Neutrophil (primary cell): ENCODE data around the gene OR9G1.

ENCODE experiments used
- H3K27ac ChIP-seq: fragments of 200-600 bp; sonication (generic); 2 replicates; pipeline ENCODE4 v1.5.1; 2016; ENCODE audit warnings: mild to moderate bottlenecking, moderate library complexity
- H3K27me3 ChIP-seq: fragments of 200-600 bp; sonication (generic); 2 replicates; pipeline ENCODE4 v1.6.0; 2016; ENCODE audit warnings: mild to moderate bottlenecking
- H3K36me3 ChIP-seq: fragments of 200-600 bp; sonication (generic); 2 replicates; pipeline ENCODE4 v1.5.1; 2017
- H3K4me1 ChIP-seq, 2 experiments: fragments of 200-600 bp in 1 of 2; sonication (generic) in 1 of 2; 1 replicate in 1 of 2; 2 replicates in 1 of 2; pipeline versions ENCODE4 v1.5.1 to v1.6.1; 2013 to 2016; ENCODE audit warnings: low read depth in 1 of 2, low read length in 1 of 2, mild to moderate bottlenecking in 1 of 2, moderate library complexity in 1 of 2; ENCODE audit not compliant: control insufficient read depth in 1 of 2, insufficient read depth in 1 of 2
- H3K4me3 ChIP-seq, 2 experiments: fragments of 200-600 bp in 1 of 2; sonication (generic) in 1 of 2; 1 replicate in 1 of 2; 2 replicates in 1 of 2; pipeline ENCODE4 v1.5.1; 2013 to 2016; ENCODE audit warnings: low read depth in 1 of 2, low read length in 1 of 2, mild to moderate bottlenecking in 1 of 2, moderate library complexity in 1 of 2
- H3K9me3 ChIP-seq: fragments of 200-600 bp; sonication (generic); 2 replicates; pipeline ENCODE4 v1.5.1; 2016
- TF ChIP-seq, protein P1 (sequence below): fragments of 200-600 bp; sonication (generic); IDR thresholded peaks from 2 replicates; pipeline ENCODE4 v1.5.1; 2016; ENCODE audit warnings: antibody characterized with exemption

Gene OR9G1

DNA sequence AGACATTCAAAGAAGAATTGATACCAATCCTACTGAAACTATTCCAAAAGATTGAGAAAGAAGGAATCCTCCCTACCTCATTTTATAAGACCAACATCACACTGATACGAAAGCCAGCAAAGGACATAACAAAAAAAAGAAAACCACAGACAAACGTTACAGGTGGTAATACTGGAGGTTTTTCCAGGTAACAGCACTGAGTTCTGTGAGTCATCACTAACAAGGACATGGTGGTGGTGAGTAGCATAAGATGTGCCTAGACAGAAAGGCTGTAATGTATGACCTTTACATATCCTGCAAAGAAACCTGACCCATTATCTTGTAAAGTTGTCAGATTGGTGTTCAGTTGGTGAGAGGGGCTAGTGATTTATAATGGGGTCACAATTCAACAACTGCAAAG, 15.3 kb downstream of the OR9G1 start:
- Histone ChIP-seq H3K36me3 (no peaks in the 10 kb centered on the region), H3K9me3 (no peaks in the 10 kb centered on the region), H3K4me1 (no peaks in the 10 kb centered on the region), H3K27ac (no peak overlapping the region), H3K4me3 (no peak overlapping the region), H3K27me3 (no peaks in the 10 kb centered on the region)
- TF ChIP-seq, protein P1, sequence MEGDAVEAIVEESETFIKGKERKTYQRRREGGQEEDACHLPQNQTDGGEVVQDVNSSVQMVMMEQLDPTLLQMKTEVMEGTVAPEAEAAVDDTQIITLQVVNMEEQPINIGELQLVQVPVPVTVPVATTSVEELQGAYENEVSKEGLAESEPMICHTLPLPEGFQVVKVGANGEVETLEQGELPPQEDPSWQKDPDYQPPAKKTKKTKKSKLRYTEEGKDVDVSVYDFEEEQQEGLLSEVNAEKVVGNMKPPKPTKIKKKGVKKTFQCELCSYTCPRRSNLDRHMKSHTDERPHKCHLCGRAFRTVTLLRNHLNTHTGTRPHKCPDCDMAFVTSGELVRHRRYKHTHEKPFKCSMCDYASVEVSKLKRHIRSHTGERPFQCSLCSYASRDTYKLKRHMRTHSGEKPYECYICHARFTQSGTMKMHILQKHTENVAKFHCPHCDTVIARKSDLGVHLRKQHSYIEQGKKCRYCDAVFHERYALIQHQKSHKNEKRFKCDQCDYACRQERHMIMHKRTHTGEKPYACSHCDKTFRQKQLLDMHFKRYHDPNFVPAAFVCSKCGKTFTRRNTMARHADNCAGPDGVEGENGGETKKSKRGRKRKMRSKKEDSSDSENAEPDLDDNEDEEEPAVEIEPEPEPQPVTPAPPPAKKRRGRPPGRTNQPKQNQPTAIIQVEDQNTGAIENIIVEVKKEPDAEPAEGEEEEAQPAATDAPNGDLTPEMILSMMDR, result no peak

DNA sequence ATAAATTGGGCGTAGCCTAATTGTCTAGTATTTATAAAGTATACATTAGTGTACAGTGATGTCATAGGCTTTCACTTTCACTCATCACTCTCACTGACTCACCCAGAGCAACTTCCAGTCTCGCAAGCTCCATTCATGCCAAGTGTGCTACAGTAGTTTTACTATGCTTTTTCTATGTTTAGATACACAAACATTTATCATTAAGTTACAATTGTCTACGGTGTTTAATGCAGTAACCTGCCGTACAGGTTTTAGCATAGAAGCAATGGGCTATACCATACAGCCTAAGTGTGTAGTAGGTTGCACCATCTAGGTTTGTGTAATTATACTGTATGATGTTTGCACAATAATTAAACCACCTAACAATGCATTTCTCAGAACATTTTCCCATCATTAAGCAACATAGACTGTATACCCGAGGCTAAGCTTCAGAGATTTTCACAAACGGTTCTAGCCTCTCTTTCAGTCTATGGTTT, 17.5 kb downstream of the OR9G1 start:
- TF ChIP-seq, protein P1, result no peak
- no peaks in the 10 kb centered on the region for H3K4me1 ChIP-seq

DNA sequence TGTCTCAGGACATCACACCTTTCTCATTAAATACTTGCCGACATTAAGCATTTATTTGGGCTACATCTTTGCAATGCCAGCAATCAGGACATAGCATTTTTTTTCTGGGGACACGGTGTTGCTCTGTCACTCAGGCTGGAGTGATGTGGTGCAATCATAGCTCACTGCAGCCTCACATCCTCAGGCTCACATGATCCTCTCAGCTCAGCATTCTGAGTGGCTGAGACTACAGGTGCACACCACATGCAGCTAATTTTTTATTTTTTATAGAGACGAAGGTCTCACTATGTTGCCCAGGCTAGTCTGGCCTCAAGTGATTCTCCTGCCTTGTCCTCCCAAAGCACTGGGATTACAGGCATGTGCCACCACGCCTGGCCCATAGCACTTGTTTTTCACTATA, 21.6 kb downstream of the OR9G1 start:
- Histone ChIP-seq H3K4me3 (no peak overlapping the region), H3K27ac (no peak overlapping the region), H3K36me3 (no peaks in the 10 kb centered on the region), H3K4me1 (no peaks in the 10 kb centered on the region), H3K27me3 (no peaks in the 10 kb centered on the region), H3K9me3 (no peaks in the 10 kb centered on the region)
- TF ChIP-seq, protein P1, result no peak

More for the DNA sequence above, 17.5 kb downstream of the OR9G1 start:
- H3K4me3 ChIP-seq, result no peak overlapping the region
- H3K9me3 ChIP-seq, result no peaks in the 10 kb centered on the region
- no peaks in the 10 kb centered on the region for H3K36me3 ChIP-seq
- H3K27ac ChIP-seq, result no peak overlapping the region
- H3K27me3 ChIP-seq, result no peaks in the 10 kb centered on the region

DNA sequence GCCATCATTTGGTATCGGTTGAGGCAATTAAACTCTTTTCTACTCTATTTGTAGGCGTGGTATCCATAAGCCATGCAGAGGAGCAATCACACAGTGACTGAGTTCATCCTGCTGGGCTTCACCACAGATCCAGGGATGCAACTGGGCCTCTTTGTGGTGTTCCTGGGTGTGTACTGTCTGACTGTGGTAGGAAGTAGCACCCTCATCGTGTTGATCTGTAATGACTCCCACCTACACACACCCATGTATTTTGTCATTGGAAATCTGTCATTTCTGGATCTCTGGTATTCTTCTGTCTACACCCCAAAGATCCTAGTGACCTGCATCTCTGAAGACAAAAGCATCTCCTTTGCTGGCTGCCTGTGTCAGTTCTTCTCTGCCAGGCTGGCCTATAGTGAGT, 41.2 kb downstream of the OR9G1 start:
- TF ChIP-seq, protein P1, result no peak
- Histone ChIP-seq H3K9me3 (no peaks in the 10 kb centered on the region), H3K4me1 (no peaks in the 10 kb centered on the region), H3K27me3 (no peaks in the 10 kb centered on the region), H3K36me3 (no peaks in the 10 kb centered on the region), H3K4me3 (no peak overlapping the region), H3K27ac (no peak overlapping the region)

DNA sequence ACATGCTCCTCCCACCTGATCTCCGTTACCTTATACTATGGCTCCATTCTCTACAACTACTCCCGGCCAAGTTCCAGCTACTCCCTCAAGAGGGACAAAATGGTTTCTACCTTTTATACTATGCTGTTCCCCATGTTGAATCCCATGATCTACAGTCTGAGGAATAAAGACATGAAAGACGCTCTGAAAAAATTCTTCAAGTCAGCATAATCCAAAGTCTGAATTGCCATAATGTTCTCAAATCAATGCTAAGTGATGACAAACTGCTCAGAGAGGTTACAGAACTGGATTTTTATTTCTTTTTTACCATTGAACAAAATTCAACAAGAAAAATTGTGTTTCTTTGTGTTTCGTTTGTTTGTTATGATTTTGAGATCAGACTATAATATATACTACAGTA, 42.0 kb downstream of the OR9G1 start:
- TF ChIP-seq, protein P1, result no peak
- no peak overlapping the region for H3K27ac ChIP-seq
- no peaks in the 10 kb centered on the region for H3K9me3 ChIP-seq

DNA sequence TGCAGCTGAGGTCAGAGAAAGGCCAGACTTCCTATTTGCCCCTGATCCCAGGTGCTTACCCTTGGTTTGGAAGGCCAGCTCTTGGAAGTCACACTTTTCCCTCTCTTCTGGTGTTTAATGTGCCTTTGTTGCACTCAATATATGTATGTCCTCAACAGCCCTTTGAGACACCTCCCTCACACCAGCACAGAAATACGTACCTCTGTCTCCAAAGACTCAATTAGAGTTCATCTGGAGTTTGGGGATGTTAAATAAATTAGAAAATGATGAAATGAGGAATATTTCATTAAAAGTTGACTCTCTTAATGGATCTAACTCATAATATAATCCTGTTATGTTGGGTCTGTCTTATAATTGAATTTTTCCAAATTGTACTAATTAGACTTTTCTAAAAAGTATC, 49.7 kb downstream of the OR9G1 start, which contains the start of gene OR9G4:
TSS of gene OR9G4 (minus strand) at position 101 of the 400 bp plus-strand sequence. CDS start 4,931 bp downstream, outside the sequence.
- TF ChIP-seq, protein P1, result no peak
- Histone ChIP-seq H3K27ac (no peak within 1 kb of the TSS), H3K4me1 (no peaks in the 10 kb centered on the region), H3K27me3 (no peaks in the 10 kb centered on the region), H3K36me3 (no peaks in the 10 kb centered on the region), H3K9me3 (no peaks in the 10 kb centered on the region), H3K4me3 (no peak within 1 kb of the TSS)

More for the DNA sequence above, 42.0 kb downstream of the OR9G1 start:
- Histone ChIP-seq H3K36me3 (no peaks in the 10 kb centered on the region), H3K27me3 (no peaks in the 10 kb centered on the region), H3K4me1 (no peaks in the 10 kb centered on the region), H3K4me3 (no peak overlapping the region)
